GM12878 (cell line): Measurements from ENCODE around the gene COL4A2. TPM values are rescaled to one million over a fixed set of nuclear protein-coding genes. Genes with fewer than 3 reads are reported as not detected.

Experiments used
- ATAC-seq: fragments of 200-7000 bp; cut with Tn5 transposase; 3 replicates; pipeline ENCODE4 v1.9.1; 2020; ENCODE audit warnings: mild to moderate bottlenecking, moderate library complexity
- BruUV-seq: library from RNA; stranded (reverse); fragments of 400-500 nt; replicated peaks from 2 replicates; lab custom pipeline; 2021; lab: Mats Ljungman, UMichigan
- CTCF ChIA-PET: fragments of 300-600 bp; sonication (Branson Sonifier 250); formaldehyde crosslinking; extraction: SDS; loops from one replicate; lab custom pipeline; 2021; ENCODE audit warnings: inconsistent platforms; lab: Yijun Ruan, JAX
- POLR2A ChIA-PET: fragments of 350-600 bp; formaldehyde crosslinking; extraction: SDS; loops from one replicate; lab custom pipeline; 2021; ENCODE audit warnings: inconsistent platforms; lab: Charles Lee
- RAD21 ChIA-PET: fragments of 300-600 bp; sonication (Branson Sonifier 250); formaldehyde crosslinking; loops from one replicate; lab custom pipeline; 2023; ENCODE audit warnings: antibody characterized with exemption; ENCODE audit not compliant: unreplicated experiment; lab: Charles Lee
- SMC1A ChIA-PET: fragments of 300-600 bp; sonication (Branson Sonifier 250); formaldehyde crosslinking; loops from one replicate; lab custom pipeline; 2023; ENCODE audit not compliant: unreplicated experiment, uncharacterized antibody; lab: Charles Lee
- DNase-seq: peaks from one replicate; pipeline ENCODE4 v3.0.0-alpha.2; 2011; ENCODE audit warnings: low read depth, low spot score
- FAIRE-seq: peaks from 3 replicates; lab custom pipeline; 2011; peaks lifted over from hg19 to GRCh38; lab: Jason Lieb, UNC
- H2AFZ ChIP-seq: 2 replicates; pipeline ENCODE4 v1.6.0; 2011; ENCODE audit warnings: low read depth, low read length, control low read depth; ENCODE audit not compliant: control insufficient read depth
- H3K27ac ChIP-seq: 2 replicates; pipeline ENCODE4 v1.5.1; 2011; ENCODE audit warnings: control low read depth; ENCODE audit not compliant: control insufficient read depth, insufficient read depth
- H3K27me3 ChIP-seq, 2 experiments: replicated peaks in 1 of 2; 2 replicates each; pipeline versions ENCODE4 v1.6.0 to v1.6.1; 2011; ENCODE audit warnings: low read length in 1 of 2; ENCODE audit not compliant: control insufficient read depth in 2 of 2, insufficient read depth in 2 of 2
- H3K36me3 ChIP-seq, 2 experiments: 2 replicates each; pipeline ENCODE4 v1.5.1; 2011; ENCODE audit warnings: low read length in 1 of 2; ENCODE audit not compliant: control insufficient read depth in 2 of 2, insufficient read depth in 2 of 2
- H3K4me1 ChIP-seq: 2 replicates; pipeline ENCODE4 v1.6.1; 2011; ENCODE audit warnings: mild to moderate bottlenecking, low read length, moderate library complexity, mixed read lengths; ENCODE audit not compliant: control insufficient read depth, insufficient read depth
- H3K4me2 ChIP-seq: 2 replicates; pipeline ENCODE4 v1.6.0; 2011; ENCODE audit warnings: control low read depth; ENCODE audit not compliant: control insufficient read depth, insufficient read depth
- H3K4me3 ChIP-seq: fragments of 200-600 bp; sonication (generic); 2 replicates; pipeline ENCODE4 v1.5.1; 2016
- H3K79me2 ChIP-seq: 2 replicates; pipeline ENCODE4 v1.6.0; 2011; ENCODE audit warnings: low read length; ENCODE audit not compliant: control insufficient read depth, insufficient read depth
- H3K9ac ChIP-seq: 2 replicates; pipeline ENCODE4 v1.8.0; 2011; ENCODE audit warnings: low read length, control low read depth, mixed read lengths; ENCODE audit not compliant: control insufficient read depth, insufficient read depth
- H3K9me3 ChIP-seq: replicated peaks from 3 replicates; pipeline ENCODE4 v1.5.1; 2011; ENCODE audit warnings: mild to moderate bottlenecking, low read length; ENCODE audit not compliant: control insufficient read depth, insufficient read depth
- H4K20me1 ChIP-seq: 2 replicates; pipeline ENCODE4 v1.6.0; 2011; ENCODE audit not compliant: control insufficient read depth, insufficient read depth
- BACH1 ChIP-seq: fragments of 450-650 bp; IDR thresholded peaks from 2 replicates; pipeline ENCODE4 v1.6.1; 2017; ENCODE audit warnings: mild to moderate bottlenecking, borderline replicate concordance
- IKZF1 ChIP-seq: fragments of 450-650 bp; conservative IDR thresholded peaks from 2 replicates; pipeline ENCODE4 v1.6.1; 2017; ENCODE audit warnings: antibody characterized with exemption, mild to moderate bottlenecking
- MEF2B ChIP-seq: fragments of 450-650 bp; IDR thresholded peaks from 2 replicates; pipeline ENCODE4 v1.6.1; 2018; ENCODE audit warnings: mild to moderate bottlenecking, moderate library complexity; ENCODE audit not compliant: partially characterized antibody, poor library complexity, severe bottlenecking
- NFYB ChIP-seq: IDR thresholded peaks from 2 replicates; pipeline ENCODE4 v1.6.1; 2011; ENCODE audit warnings: low read depth, mild to moderate bottlenecking, low read length, improper control_type of control experiment, moderate library complexity; ENCODE audit not compliant: insufficient read depth
- RAD21 ChIP-seq: IDR thresholded peaks from 2 replicates; pipeline ENCODE4 v1.6.1; 2011; ENCODE audit warnings: mild to moderate bottlenecking, low read depth, low read length, moderate library complexity; ENCODE audit not compliant: insufficient read depth
- SMAD5 ChIP-seq: IDR thresholded peaks from 2 replicates; pipeline ENCODE4 v1.6.1; 2016; ENCODE audit warnings: antibody characterized with exemption, low read depth
- TCF7 ChIP-seq: IDR thresholded peaks from 2 replicates; pipeline ENCODE4 v1.6.1; 2014; ENCODE audit warnings: antibody characterized with exemption, borderline replicate concordance
- ZNF24 ChIP-seq: fragments of 450-650 bp; IDR thresholded peaks from 2 replicates; pipeline ENCODE4 v1.6.1; 2017; ENCODE audit warnings: antibody characterized with exemption, mild to moderate bottlenecking
- WGBS: methylation state at CpG from one replicate; pipeline ENCODE4 v1.1.6; 2016; ENCODE audit warnings: low lambda C conversion rate; ENCODE audit not compliant: insufficient replicate concordance, insufficient coverage; ENCODE audit errors: missing lambda C conversion rate; 5-methylcytosine and 5-hydroxymethylcytosine counted together
- in situ Hi-C: fragments of 300-500 bp; cut with MboI; formaldehyde crosslinking; loops from 9 replicates; pipeline ENCODE4 v1.14.3; 2018; ENCODE audit warnings: mixed read lengths
- intact Hi-C: fragments of 100-400 bp; cut with micrococcal nuclease; formaldehyde crosslinking; loops from one replicate; pipeline ENCODE4 v1.14.2; 2022; ENCODE audit not compliant: unreplicated experiment
- polyA plus RNA-seq, 11 experiments: library from polyadenylated mRNA; depleted of rRNA in 4 of 11; unstranded in 6 of 11; stranded (reverse) in 5 of 11; fragments of >200 nt; fragmentation: Nextera tagmentation in 4 of 11; fragmentation: Illumina TruSeq in 1 of 11; extraction: Ambion mirVana in 4 of 11; extraction: Trizol in 1 of 11; gene quantifications; 1 replicate in 1 of 11; 2 replicates in 10 of 11; pipeline versions ENCODE4 v1.2.1 to v1.2.3, GENCODE V29; 2011 to 2016; ENCODE audit warnings: inconsistent platforms in 2 of 11, missing spikeins in 2 of 11, low read depth in 1 of 11
- total RNA-seq, 4 experiments: library from RNA; depleted of rRNA in 3 of 4; stranded (reverse); fragments of >200 nt in 3 of 4; fragmentation: Illumina TruSeq in 1 of 4; extraction: Trizol in 1 of 4; gene quantifications; 2 replicates each; pipeline versions ENCODE4 v1.2.1 to v1.2.3, GENCODE V29; 2013 to 2021
- TF ChIP-seq, protein P1 (sequence below): IDR thresholded peaks from 2 replicates; pipeline ENCODE4 v1.6.1; 2012; ENCODE audit warnings: mild to moderate bottlenecking, low read depth, low read length
- TF ChIP-seq, protein P2 (sequence below): fragments of 450-650 bp; IDR thresholded peaks from 2 replicates; pipeline ENCODE4 v1.6.1; 2017; ENCODE audit warnings: borderline replicate concordance

Gene COL4A2
- total and polyA plus RNA-seq, 10 of the 15 experiments (the other 5 are each of a cell fraction or from before 2014, with no cell fraction given), result 0.16 to 1.6 (median 0.62) TPM; not detected in 3

DNA sequence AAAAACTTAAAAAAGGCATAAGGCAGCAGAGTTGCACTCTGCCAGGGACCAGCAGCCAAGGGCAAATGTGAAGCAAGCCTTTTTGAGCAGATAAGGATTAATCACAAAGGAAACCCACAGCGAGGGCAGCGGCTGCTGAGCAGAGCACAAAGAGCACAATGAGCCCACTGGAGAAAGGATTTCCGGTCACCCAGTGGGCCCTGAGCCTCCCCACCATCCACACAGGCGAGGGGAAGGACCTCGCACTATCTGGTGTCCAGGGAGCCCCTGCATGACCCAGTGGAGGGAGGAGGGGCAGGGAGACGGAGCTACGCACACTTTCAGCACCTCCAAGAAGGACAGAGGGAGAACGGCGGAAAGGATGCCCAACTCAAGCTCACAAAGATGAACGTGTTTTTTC lies 40.1 kb upstream of the COL4A2 start:
- Histone ChIP-seq H3K27me3 (peaks cover 2 to 3% of the 10 kb centered on the region in 2 experiments; a peak in 2 of 4 replicates), H3K4me3 (no peak overlapping the region), H3K9me3 (no peaks in the 10 kb centered on the region), H4K20me1 (no peaks in the 10 kb centered on the region), H3K79me2 (no peaks in the 10 kb centered on the region), H3K9ac (no peak overlapping the region), H2AFZ (no peak overlapping the region), H3K4me2 (no peak overlapping the region), H3K27ac (no peak overlapping the region), H3K4me1 (no peaks in the 10 kb centered on the region), H3K36me3 (no peaks in the 10 kb centered on the region)
- in situ Hi-C loops, result no loop called here
- WGBS, result 30% methylated on average over 10 of the region's 10 CpGs
- ATAC-seq (no peak), DNase-seq (no peak), FAIRE-seq (no peak)
- BruUV-seq, result no TSS peak
- intact Hi-C loops, result no loop called here
- RAD21 ChIA-PET, result no interaction called here
- CTCF ChIA-PET, result no interaction called here
- TF ChIP-seq TCF7, result no peak
- TF ChIP-seq, protein P1, sequence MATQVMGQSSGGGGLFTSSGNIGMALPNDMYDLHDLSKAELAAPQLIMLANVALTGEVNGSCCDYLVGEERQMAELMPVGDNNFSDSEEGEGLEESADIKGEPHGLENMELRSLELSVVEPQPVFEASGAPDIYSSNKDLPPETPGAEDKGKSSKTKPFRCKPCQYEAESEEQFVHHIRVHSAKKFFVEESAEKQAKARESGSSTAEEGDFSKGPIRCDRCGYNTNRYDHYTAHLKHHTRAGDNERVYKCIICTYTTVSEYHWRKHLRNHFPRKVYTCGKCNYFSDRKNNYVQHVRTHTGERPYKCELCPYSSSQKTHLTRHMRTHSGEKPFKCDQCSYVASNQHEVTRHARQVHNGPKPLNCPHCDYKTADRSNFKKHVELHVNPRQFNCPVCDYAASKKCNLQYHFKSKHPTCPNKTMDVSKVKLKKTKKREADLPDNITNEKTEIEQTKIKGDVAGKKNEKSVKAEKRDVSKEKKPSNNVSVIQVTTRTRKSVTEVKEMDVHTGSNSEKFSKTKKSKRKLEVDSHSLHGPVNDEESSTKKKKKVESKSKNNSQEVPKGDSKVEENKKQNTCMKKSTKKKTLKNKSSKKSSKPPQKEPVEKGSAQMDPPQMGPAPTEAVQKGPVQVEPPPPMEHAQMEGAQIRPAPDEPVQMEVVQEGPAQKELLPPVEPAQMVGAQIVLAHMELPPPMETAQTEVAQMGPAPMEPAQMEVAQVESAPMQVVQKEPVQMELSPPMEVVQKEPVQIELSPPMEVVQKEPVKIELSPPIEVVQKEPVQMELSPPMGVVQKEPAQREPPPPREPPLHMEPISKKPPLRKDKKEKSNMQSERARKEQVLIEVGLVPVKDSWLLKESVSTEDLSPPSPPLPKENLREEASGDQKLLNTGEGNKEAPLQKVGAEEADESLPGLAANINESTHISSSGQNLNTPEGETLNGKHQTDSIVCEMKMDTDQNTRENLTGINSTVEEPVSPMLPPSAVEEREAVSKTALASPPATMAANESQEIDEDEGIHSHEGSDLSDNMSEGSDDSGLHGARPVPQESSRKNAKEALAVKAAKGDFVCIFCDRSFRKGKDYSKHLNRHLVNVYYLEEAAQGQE, result 0 out of 2 replicates have a peak, but pooled peaks have one; percentile 44
- SMC1A ChIA-PET, result no interaction called here
- POLR2A ChIA-PET, result no interaction called here

DNA sequence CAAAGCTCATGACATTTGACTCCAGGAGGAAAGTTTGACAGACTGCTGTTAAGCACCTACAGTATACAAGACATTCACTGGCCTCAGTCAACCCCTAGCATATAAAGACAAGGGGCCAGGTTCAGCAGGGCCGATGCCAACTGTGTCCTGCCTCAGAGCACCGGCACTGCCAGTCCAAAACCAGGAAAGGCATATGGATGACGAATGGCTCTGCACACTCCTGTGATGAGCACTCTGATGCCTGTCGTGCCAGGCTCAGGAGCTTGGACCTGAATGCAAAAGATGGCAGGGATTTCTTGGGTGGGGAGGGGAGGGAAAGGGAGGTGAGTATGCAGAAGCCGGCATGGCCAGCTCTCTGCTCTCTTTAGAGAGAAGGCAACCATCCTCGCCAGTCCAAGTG lies 39.0 kb upstream of the COL4A2 start:
- ChIA-PET POLR2A (no interaction called here), RAD21 (no interaction called here), SMC1A (interaction anchor here (1.0 to 1.1 kb wide), 2 partner anchors 10 to 36 kb away, joined by 3 read pairs; no protein-coding TSS in a partner anchor), CTCF (no interaction called here)
- Histone ChIP-seq H3K9ac (no peak overlapping the region), H3K36me3 (no peaks in the 10 kb centered on the region), H3K27ac (no peak overlapping the region), H2AFZ (no peak overlapping the region), H3K4me3 (no peak overlapping the region), H4K20me1 (no peaks in the 10 kb centered on the region), H3K79me2 (no peaks in the 10 kb centered on the region), H3K4me2 (no peak overlapping the region), H3K4me1 (no peaks in the 10 kb centered on the region), H3K9me3 (no peaks in the 10 kb centered on the region), H3K27me3 (peaks cover 3 to 4% of the 10 kb centered on the region in 2 experiments; a peak in 3 of 4 replicates)
- DNase-seq, result no peak
- no peak for ATAC-seq
- BruUV-seq, result no TSS peak
- intact Hi-C loops, result no loop called here
- FAIRE-seq, result no peak
- in situ Hi-C loops, result no loop called here
- TF ChIP-seq RAD21 (no peak), NFYB (no peak), SMAD5 (no peak), ZNF24 (no peak), TCF7 (no peak), IKZF1 (no peak), MEF2B (no peak), BACH1 (no peak)
- TF ChIP-seq, protein P2, sequence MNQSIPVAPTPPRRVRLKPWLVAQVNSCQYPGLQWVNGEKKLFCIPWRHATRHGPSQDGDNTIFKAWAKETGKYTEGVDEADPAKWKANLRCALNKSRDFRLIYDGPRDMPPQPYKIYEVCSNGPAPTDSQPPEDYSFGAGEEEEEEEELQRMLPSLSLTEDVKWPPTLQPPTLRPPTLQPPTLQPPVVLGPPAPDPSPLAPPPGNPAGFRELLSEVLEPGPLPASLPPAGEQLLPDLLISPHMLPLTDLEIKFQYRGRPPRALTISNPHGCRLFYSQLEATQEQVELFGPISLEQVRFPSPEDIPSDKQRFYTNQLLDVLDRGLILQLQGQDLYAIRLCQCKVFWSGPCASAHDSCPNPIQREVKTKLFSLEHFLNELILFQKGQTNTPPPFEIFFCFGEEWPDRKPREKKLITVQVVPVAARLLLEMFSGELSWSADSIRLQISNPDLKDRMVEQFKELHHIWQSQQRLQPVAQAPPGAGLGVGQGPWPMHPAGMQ, result no peak
- 20% methylated on average over 6 of the region's 6 CpGs for WGBS
